22Rv1 (cell line): ENCODE measurements around the gene GABPB2.

Source experiments
- CTCF ChIP-seq: fragments of 450-650 bp; IDR thresholded peaks from 2 replicates; pipeline ENCODE4 v1.5.1; 2017; ENCODE audit warnings: mild to moderate bottlenecking
- ZFX ChIP-seq: fragments of 450-650 bp; IDR thresholded peaks from 2 replicates; pipeline ENCODE4 v1.6.1; 2017; ENCODE audit warnings: antibody characterized with exemption, borderline replicate concordance

GRCh38 chr1:151158326-151158725, 87.8 kb downstream of the GABPB2 start:
- no peak for TF ChIP-seq CTCF
- no peak for TF ChIP-seq ZFX
